NCI-H774 (cell line): Measurements from ENCODE around the gene PSPC1.
A peak's percentile ranks its signal among the peaks of the same experiment; 100 is the strongest.
"Not testable (repeated sequence)": the region's sequence is repeated elsewhere in the genome, so short reads cannot be mapped to it uniquely, and the experiment has no call there.

ENCODE experiments used
- DNase-seq: peaks from one replicate; lab custom pipeline; 2025; lab: John Stamatoyannopoulos, UW

Gene PSPC1

DNA sequence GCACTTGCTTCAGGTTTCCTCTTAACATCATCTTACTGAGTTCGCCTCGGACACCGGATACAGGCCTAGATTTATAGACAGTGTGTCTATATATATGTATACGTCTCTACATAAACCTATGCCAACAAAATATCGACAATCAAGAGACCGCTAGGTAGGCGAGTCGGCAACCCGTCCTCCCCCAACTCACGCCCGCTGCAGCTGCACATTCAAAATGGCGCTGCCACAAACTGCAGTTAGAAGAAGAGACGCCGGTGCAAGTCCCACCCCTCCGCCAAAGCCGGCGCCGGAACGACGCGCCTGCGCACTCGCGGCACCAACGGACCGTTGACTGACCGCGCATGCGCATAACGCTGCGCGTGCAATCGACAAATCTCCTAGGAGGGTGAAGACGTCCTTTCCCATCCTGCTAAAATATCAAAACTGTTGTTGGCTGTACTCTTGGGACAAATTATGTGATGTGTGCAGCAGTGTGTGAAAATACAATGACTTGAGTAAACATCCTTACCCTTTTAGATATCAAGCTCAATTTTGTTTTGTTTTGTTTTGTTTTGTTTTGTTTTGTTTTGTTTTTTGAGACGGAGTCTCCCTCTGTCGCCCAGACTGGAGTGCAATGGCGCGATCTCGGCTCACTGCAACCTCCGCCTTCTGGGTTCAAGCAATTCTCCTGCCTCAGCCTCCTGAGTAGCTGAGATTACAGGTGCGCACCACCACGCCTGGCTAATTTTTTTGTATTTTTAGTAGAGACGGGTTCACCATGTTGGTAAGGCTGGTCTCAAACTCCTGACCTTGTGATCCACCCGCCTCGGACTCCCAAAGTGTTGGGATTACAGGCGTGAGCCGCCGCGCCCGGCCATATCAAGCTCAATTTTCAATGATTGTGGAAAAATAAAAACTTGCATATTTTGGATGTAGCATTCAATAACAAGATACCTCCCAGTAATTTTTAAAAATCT lies at the start of gene PSPC1:
TSS of gene PSPC1 (minus strand) at position 219 of the 956 bp plus-strand sequence. CDS start at position 31, 188 bp downstream.
- peak; percentile 77 for DNase-seq

DNA sequence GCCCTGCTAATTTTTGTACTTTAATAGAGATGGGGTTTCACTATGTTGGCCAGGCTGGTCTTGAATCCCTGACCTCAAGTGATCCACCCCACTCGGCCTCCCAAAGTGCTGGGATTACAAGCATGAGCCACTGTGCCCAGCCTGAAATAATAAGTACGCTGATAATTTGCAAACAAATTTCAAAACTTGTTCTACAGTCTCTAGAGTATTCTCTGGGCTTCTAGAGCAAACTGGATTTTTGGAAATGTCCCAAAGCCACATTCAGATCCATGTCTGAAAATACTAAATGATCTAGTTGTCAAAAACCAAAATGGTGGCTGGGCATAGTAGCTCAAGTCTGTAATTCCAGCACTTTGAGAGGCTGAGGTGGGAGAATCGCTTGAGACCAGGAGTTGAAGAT lies 39.9 kb upstream of the PSPC1 start:
- no peak for DNase-seq

- DNase-seq = no peak
These were observed 35.6 kb upstream of the PSPC1 start for GRCh38 chr13:19818223-19818842.

GRCh38 chr13:19817510-19818158 lies 34.9 kb upstream of the PSPC1 start:
- DNase-seq = no peak

DNA sequence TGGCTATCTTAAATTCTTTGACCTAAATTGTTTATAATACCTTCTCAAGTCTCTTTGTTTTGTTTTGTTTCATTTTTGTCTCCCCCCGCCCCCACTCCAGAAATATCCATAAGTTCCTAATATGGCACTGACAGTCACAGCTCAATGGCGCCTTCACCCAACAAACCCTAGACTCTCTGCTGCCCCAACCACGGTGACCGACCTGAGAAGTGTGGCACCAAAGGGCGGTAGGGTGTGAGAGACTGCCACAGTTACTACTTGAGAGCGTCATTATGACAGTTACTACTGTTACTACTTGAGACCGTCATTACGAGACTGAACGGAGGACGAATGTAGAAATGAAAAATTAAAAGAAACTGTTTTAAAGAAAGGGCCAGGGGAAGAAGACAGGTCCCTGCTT lies 34.4 kb upstream of the PSPC1 start:
- DNase-seq = no peak

DNA sequence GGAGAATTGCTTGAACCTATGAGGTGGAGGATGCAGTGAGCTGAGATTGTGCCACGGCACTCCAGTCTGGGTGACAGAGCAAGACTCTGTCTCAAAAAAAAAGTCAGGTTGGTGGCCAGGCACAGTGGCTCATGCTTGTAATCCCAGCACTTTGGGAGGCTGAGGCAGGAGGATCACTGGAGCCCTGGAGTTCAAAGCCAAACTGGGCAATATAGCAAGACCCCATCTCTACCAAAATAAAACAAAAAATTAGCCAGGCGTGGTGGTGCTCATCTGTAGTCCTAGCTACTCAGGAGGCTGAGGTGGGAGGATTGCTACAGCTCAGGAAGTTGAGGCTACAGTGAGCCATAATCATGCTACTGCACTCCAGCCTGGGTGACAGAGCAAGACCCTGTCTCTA lies 33.1 kb upstream of the PSPC1 start:
- DNase-seq = not testable (repeated sequence)

DNA sequence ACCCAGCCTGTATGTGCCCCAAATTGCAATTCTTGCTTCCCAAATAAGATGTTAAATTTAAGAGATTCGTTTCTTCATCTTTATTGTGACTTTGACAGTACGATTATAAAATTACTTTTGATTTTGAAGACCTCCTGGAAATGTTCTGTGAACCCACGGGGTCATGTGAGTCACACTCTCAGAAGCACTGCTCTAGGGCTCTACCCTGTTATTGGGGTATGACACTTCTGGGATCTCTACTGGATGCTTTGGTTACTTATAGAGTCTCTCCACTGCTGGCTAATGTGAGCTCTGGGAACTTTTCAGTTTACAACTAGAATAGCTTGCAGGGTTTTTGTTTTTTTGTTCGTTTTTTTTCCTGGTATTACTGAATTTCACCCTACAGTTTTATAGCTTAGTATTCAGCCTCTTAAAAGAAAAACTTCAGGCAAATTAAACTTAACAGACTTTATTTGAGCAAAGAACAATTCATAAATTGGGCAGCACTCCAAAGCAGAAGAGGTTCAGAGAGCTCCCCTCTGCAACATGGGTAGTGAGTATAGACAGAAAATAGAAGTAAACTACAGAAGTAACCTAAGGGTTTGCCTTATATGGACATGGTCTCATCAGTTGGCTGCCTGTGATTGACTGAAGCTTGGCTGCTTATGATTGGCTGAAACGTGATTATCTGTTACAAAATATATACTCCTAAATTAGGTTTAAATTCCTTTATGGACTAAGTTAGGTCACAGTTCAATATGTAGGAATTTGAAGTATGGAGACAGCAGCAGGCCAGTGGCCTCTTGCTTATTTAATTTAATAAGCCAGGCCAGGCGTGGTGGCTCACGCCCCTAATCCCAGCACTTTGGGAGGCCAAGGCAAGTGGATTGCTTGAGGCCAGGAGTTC lies 28.5 kb upstream of the PSPC1 start:
- DNase-seq = no peak

DNA sequence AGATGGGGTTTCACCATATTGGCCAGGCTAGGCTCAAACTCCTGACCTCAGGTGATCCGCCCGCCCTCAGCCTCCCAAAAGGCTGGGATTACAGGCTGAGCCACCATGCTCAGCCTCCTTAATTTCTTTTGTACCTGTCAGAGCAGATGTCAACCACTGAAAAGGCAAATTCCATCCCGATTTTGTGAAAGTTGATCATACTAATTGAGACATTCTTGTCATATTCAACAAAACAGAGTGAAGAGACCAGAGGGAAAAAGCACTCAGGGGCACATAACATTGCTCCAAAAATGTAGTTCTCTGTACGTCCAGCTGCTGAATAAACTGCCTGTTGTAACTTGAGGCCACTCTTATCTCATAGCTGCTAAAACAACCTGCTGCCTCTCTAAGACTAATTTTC lies 27.4 kb upstream of the PSPC1 start:
- DNase-seq = no peak

DNA sequence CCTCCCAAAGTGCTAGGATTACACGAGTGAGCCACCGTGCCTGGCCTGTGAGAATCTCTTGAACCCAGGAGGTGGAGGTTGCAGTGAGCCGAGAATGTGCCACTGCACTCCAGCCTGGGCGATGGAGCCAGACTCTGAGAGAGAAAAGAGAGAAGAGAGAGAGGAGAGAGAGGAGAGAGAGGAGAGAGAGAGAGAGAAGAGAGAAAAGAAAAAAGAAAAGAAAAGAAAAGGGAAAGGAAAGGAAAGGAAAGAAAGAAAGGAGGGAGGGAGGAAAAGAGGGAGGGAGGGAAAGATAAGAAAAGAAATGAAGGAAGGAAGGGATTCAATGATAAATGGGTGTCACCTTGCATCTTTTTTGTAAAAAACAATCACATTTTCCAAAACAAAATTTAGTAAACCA lies 23.0 kb upstream of the PSPC1 start:
- DNase-seq = no peak

GRCh38 chr13:19795956-19796355 lies 13.2 kb upstream of the PSPC1 start:
- DNase-seq = no peak

DNA sequence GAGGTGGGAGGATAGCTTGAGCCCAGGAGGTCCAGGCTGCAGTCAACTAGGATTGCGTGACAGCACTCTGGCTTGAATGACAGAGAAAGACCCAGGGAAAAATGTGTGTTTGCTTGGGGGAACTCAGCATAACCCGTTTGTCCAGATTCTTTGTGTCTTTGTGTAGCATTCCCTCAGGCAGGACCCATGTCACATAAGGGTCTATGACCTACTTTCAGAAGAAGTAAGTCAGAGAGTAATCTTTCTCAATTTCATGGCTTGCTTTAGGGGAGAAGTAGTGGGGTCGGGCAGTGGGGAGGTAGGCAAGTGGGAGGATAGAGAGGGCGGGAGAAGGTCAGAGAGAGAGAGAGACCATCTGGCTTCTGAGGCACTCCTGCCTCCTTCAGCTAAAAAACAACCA lies 11.9 kb upstream of the PSPC1 start:
- DNase-seq = no peak

DNA sequence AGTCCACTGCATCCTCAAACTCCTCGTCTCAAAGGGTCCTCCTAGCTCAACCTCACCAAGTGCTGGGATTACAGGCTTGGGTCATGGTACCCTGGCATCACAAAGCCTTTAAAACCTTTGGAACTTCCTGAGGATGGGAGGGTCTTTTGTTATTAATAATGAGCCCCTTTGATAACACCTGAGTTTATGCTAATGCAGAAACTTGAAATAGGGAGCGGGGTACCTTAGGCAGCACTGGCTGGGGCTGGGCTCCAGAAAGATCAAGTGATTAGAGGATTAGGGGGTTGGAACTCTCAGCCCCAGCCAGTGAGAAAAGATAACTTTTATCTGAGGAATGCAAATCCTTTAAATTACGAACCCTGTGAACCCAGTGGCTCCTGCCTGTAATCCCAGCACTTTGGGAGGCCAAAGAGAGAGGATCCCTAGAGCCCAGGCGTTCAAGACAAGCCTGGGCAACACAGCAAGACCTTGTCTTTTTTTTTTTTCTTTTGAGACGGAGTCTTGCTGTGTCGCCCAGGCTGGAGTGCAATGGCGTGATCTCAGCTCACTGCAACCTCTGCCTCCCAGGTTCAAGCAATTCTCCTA lies 9.3 kb upstream of the PSPC1 start:
- no peak for DNase-seq

DNA sequence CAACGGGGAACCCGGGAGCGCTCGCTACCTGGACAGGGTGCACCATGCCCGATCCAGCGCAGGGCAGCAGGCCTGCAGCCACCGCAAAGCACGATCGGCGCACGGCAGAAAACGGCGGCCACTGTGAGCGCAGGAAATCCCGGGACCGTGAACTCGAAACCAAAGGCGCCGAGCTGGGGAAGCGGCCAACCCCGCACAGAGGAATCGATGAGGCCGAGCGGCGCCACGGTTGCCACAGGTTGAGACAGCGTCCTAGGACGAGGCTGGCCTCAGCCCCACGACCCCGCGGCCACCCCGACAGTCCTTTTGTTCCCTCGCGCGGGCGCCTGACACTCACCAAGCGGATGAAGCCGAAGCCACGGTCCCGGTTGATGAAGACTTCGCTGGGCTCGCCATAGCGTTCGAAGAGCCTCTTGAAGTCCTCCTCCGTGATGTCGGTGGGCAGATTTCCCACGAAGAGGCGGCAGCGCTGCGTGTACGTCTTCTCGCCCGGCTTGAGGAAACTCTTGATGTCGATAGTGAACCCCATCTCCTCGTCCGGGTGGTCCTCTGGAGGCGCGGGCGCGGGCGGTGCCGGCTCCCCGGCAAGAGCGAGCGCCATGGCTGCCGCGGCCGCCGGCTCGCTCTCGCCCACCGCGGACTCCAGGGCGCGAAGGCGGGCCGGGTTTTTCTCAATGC lies 557 bp downstream of the PSPC1 start:
- DNase-seq = no peak

DNA sequence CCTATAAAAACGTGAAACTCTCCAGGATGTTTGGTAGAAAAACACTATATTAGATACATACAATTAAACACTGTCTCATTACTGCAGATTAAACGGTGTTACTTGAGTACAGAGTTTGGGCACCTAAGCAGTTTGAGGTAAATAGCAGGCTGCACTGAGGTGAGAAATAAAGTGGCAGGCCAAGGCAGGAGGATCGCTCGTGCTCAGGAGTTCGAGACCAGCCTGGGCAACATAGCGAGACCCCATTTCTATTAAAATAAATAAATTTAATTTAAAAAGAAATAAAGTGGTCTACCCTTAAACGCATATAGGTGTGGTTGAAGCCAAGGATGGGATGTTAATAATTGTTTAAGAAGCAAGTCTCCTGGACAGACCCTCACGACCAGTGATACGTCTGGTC lies 1.2 kb downstream of the PSPC1 start:
- no peak for DNase-seq

DNA sequence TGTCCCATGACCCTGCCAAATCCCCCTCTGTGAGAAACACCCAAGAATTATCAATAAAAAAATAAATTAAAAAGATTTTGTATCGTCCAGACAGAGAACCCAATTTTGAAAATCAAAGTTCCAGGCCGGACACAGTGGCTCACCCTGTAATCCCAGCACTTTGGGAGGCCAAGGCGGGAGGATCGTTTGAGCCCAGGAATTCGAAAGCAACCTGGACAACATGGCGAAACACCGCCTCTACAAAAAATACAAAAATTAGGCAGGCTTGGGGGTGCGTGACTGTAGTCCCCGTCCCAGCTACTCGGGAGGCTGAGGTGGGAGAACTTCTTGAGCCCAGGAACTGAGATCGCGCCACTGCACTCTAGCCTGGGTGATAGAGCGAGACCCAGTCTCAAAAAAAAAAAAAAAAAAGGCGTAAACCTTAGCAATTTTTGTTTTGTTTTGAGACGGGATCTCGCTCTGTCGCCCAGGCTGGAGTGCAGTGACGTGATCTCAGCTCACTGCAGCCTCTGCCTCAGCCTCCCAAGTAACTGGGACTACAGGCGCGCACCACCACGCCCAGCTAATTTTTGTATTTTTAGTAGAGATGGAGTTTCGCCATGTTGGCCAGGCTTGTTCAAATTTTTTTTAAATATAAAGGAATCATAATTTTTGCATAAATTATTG lies 1.9 kb downstream of the PSPC1 start:
- DNase-seq = not testable (repeated sequence)

DNA sequence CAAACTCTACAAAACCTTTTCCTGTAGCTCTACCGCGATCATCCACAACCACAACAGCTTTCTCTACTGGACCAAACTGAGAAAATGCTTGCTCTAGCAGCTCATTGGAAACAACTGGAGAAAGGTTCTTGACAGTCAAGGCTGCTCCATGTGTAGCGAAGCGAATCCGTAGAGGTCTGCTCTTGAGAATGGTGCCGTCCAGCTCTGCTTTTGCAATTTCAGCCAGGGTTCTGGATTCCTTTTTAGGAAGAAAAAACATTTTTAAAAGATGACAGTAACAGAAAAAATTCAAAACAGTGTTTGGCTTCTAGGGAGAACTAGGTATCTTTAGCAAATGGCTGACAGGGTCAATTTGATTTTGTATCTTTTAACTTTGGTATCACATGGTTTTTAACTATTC lies 10.4 kb downstream of the PSPC1 start:
- no peak for DNase-seq

DNA sequence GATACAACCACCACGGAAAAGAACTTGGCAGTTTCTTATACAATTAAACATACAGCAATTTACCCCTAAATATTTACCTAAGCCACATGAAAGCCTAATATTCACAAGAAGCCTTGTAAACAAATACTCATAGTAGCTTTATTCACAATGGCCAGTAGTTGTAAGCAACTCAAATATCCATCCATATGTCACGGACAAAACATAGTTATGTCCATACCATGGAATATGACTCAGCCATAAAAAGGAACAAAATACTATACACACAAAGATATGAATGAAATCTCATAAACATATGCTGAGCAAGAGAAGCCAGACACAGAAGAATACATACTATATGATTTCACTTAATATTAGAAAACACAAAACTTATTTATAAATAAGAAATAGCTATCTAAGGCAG lies 12.9 kb downstream of the PSPC1 start:
- no peak for DNase-seq

DNA sequence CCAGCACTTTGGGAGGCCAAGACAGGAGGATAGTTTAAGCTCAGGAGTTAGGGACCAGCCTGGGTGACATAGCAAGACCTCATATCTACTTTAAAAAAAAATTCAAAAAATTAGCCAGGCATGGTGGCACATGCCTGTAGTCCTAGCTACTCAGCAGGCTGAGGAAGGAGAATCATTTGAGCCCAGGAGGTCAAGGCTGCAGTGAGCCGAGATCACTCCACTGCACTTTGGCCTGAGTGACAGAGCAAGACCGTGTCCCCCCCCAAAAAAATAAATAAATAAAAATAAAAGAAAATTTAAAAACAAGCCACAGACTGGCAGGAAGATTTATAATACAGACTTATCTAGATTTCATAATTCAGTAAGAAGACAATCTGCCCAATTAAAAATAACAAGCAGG lies 14.8 kb downstream of the PSPC1 start:
- DNase-seq = no peak

- no peak for DNase-seq
These were observed 16.2 kb downstream of the PSPC1 start for GRCh38 chr13:19766591-19766990.

DNA sequence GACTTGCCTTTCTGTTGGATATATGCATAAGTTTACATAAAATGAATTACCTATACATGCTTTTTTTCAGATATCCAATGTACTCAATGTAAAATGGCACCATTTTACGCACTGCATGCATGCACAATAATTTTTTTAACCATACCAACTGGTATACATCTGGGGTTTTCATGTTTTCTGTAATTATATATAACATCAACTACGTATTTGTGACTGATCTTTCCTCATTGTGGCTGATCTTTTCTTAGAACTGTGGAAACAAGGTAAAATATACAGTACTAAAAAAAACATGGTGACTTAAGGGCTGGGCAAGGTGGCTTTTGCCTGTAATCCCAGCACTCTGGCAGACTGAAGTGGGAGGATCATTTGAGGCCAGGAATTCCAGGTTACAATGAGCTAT lies 18.5 kb downstream of the PSPC1 start:
- DNase-seq = no peak
